ENCODE measurements around the gene MED15. TPM values are rescaled to one million over a fixed set of nuclear protein-coding genes. Genes with fewer than 3 reads are reported as not detected.
A peak's percentile ranks its signal among the peaks of the same experiment; 100 is the strongest.

The MED15 gene
- total and polyA plus RNA-seq, 12 donors: 33.8 to 66.8 (median 40.9) TPM

DNA sequence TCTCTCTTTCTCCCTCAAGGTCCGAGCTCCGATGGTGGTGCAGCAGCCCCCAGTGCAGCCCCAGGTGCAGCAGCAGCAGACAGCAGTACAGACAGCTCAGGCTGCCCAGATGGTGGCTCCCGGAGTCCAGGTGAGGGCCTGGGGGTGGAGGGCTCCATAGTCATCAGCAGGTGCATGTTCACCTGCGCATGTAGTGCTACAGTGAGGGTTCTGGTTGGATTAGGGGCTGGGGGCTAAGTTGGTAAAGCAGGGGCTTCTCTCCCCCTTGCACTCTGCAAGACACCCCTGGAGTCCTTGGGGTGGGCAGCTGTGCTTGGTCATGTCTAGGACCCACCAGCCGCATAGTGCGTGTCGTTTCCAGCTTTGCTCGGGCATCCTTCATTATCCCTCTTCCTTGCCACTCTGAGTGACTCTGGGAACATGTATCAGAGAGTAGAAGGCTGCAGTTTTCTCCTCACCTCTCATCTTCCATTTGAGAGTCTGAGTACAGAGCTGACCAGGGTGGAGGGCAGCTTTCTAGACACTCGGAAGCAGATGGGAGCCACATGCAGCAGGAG is 61.2 kb downstream of the MED15 start:
- TF ChIP-seq, protein P1, sequence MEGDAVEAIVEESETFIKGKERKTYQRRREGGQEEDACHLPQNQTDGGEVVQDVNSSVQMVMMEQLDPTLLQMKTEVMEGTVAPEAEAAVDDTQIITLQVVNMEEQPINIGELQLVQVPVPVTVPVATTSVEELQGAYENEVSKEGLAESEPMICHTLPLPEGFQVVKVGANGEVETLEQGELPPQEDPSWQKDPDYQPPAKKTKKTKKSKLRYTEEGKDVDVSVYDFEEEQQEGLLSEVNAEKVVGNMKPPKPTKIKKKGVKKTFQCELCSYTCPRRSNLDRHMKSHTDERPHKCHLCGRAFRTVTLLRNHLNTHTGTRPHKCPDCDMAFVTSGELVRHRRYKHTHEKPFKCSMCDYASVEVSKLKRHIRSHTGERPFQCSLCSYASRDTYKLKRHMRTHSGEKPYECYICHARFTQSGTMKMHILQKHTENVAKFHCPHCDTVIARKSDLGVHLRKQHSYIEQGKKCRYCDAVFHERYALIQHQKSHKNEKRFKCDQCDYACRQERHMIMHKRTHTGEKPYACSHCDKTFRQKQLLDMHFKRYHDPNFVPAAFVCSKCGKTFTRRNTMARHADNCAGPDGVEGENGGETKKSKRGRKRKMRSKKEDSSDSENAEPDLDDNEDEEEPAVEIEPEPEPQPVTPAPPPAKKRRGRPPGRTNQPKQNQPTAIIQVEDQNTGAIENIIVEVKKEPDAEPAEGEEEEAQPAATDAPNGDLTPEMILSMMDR (IDR thresholded peaks at IDR 0.05): no peak
- Histone ChIP-seq H3K27ac (peak overlapping the region in 6 of 10 donors; percentile 5 to 58 (median 28)), H3K9me3 (no peaks in the 10 kb centered on the region), H3K36me3 (peaks cover 0 to 100% (median 55%) of the 10 kb centered on the region in 9 donors), H3K4me3 (no peak overlapping the region), H3K4me1 (peaks cover 11 to 75% (median 31%) of the 10 kb centered on the region in 9 donors), H3K27me3 (no peaks in the 10 kb centered on the region)
- intact Hi-C loops (cut with DNase I): loop anchor here in 6 of 10 donors (5.0 to 10.0 kb wide), 5 partner anchors 61 to 151 kb away; partner anchors contain the start of gene MED15 (in 3 of the 6)
- DNase-seq (no peak), ATAC-seq (peak in 1 of 8 donors; percentile 27)
- 84 to 89% methylated on average over 9 of the region's 9 CpGs for WGBS, 2 donors

DNA sequence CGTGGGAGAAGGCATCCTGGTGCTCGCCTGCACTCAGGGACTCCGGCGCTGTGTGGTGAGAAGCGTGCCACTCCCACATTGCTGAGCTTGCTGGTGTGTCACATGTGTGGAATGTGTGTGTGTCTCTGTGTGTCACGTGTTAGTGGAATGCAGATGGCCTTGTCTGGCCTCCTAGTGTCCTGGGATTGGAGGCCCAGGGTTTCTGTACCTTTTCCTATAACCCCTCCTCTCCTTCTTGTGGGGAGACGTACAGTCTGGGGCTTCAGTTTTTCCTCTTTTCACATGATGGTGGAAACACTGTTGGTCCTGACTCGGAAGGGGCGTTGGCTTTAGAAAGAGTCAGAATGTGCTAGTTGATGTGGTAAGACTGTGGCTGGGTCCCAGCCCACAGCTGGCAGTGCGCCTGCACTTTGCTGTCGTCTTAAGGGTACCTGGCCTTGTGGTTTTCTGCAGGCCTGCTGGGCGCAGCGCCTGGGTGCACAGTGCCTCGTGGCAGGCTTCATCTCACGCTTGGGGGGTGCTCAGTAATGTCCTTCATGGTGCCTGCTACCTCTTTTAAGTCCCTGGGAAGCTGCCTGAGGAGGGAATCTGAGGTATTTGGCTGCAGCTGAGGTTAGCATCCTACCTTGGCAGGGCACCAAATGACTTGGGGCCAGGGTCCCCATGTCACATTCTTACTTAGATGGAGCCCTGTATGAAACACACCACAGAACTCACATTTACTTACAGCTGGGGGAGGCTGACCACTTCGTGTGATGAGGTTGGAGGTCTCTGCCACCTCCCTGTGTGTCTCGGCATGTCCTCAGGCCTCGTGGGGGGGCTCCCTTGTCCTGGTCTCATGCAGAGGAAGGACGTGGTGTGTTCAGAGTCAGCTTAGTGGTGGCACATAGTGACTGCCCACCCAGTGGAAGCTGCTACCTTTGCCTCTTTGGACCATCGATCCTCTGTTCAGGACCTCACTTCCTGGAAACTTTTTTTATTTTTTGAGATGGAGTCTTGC is 61.9 kb downstream of the MED15 start:
- WGBS, 2 donors: 42 to 52% methylated on average over 20 of the region's 20 CpGs

DNA sequence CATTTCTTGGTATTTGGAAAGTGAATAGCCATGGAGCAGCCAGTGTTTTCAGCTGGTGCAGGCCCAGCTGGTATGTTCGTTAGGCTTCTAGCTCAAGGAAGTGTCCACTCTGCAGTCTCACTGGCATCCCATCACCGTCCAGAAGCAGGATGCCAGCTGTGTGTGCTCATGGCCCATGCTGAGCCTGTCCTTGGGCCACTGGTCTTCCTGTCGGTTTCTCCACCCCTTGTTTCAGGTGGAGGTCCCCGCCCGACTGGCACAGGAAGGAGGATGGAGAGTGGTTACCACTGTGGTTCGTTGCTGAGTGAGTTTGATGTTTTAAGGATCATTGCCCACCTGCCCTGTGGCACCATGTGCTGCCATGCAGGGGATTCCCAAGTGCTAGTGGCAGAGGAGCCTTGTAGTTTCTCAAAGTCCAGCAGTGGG is 63.7 kb downstream of the MED15 start:
- H3K4me3 ChIP-seq: no peak overlapping the region
- ATAC-seq (no peak), DNase-seq (no peak)
- H3K36me3 ChIP-seq: peaks cover 0 to 100% (median 62%) of the 10 kb centered on the region in 9 donors
- TF ChIP-seq, protein P1 (IDR thresholded peaks at IDR 0.05): no peak
- peaks cover 11 to 59% (median 27%) of the 10 kb centered on the region in 9 donors for H3K4me1 ChIP-seq
- H3K27me3 ChIP-seq: no peaks in the 10 kb centered on the region
- intact Hi-C loops (cut with DNase I): loop anchor here in 3 of 10 donors (10.0 kb wide), 1 partner anchor 156 kb away; no protein-coding TSS in a partner anchor
- 84 to 91% methylated on average over 6 of the region's 6 CpGs for WGBS, 2 donors
- H3K27ac ChIP-seq: peak overlapping the region in 1 of 10 donors; percentile 7
- no peaks in the 10 kb centered on the region for H3K9me3 ChIP-seq

More for the DNA sequence above, 61.9 kb downstream of the MED15 start:
- intact Hi-C loops (cut with DNase I): loop anchor here in 8 of 10 donors (5.0 to 10.0 kb wide), 6 partner anchors 62 to 155 kb away; partner anchors contain the start of gene MED15 (in 3 of the 8)
- peak; percentile 67 to 87 (median 73) for ATAC-seq
- DNase-seq: peak; percentile 44 to 65
- H3K27ac ChIP-seq: peak overlapping the region in 8 of 10 donors; percentile 5 to 58 (median 31)
- H3K9me3 ChIP-seq: no peaks in the 10 kb centered on the region
- TF ChIP-seq, protein P1 (IDR thresholded peaks at IDR 0.05): no peak
- H3K4me1 ChIP-seq: peaks cover 11 to 68% (median 27%) of the 10 kb centered on the region in 9 donors
- H3K4me3 ChIP-seq: no peak overlapping the region
- H3K27me3 ChIP-seq: no peaks in the 10 kb centered on the region
- peaks cover 0 to 100% (median 63%) of the 10 kb centered on the region in 9 donors for H3K36me3 ChIP-seq

DNA sequence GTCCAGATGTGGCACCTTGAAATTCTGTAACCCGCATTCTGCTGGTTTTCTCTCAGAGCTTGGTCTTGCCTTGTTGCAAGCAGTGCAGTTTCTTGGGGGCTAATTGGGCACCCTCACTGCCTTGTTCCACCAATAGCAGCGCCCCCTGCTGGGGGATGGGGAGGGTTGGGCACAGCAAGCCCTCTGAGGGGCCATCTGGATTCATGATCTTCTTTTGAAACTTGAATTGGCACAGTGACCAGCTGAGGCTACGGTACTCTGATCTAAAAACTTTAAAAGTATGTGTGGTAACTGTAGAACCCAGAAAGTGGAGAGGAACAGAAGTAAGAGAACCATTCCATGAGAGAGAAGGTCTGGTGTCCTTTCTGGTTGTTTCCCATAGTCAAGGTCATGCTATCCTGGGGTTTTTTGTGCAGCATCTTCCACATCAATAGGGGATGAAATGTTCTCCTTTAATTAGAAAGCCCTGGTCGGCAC is 64.2 kb downstream of the MED15 start:
- Histone ChIP-seq H3K4me1 (peaks cover 11 to 59% (median 27%) of the 10 kb centered on the region in 9 donors), H3K27me3 (no peaks in the 10 kb centered on the region), H3K27ac (peak overlapping the region in 1 of 10 donors; percentile 7), H3K4me3 (no peak overlapping the region), H3K36me3 (peaks cover 0 to 100% (median 62%) of the 10 kb centered on the region in 9 donors), H3K9me3 (no peaks in the 10 kb centered on the region)
- TF ChIP-seq, protein P1 (IDR thresholded peaks at IDR 0.05): peak; percentile 47 to 84 (median 72)
- 67 to 70% methylated on average over 4 of the region's 4 CpGs for WGBS, 2 donors
- intact Hi-C loops (cut with DNase I): loop anchor here in 3 of 10 donors (10.0 kb wide), 1 partner anchor 157 kb away; no protein-coding TSS in a partner anchor
- DNase-seq: peak; percentile 42 to 49
- peak in 1 of 8 donors; percentile 31 for ATAC-seq
